Panc1 (cell line): ENCODE measurements around the gene FSD2. TPM values are rescaled to one million over a fixed set of nuclear protein-coding genes. Genes with fewer than 3 reads are reported as not detected.

Source experiments
- ATAC-seq: fragments of 200-7000 bp; cut with Tn5 transposase; 2 replicates; pipeline ENCODE4 v1.9.1; 2020; ENCODE audit warnings: mild to moderate bottlenecking, moderate library complexity
- BruUV-seq: library from RNA; stranded (reverse); fragments of 400-500 nt; replicated peaks from 2 replicates; lab custom pipeline; 2021; lab: Mats Ljungman, UMichigan
- CTCF ChIA-PET: fragments of 300-600 bp; sonication (Branson Sonifier 250); formaldehyde crosslinking; loops from one replicate; lab custom pipeline; 2022; ENCODE audit warnings: antibody characterized with exemption; lab: Charles Lee
- POLR2A ChIA-PET: fragments of 300-600 bp; sonication (Branson Sonifier 250); formaldehyde crosslinking; loops from one replicate; lab custom pipeline; 2022; ENCODE audit warnings: antibody characterized with exemption; lab: Charles Lee
- DNase-seq: peaks from one replicate; pipeline ENCODE4 v3.0.0-alpha.2; 2010; ENCODE audit warnings: low read depth, low spot score
- H3K27ac ChIP-seq: 2 replicates; pipeline ENCODE4 v1.5.1; 2011; ENCODE audit warnings: mild to moderate bottlenecking, low read length, inconsistent platforms
- H3K27me3 ChIP-seq: fragments of 200-500 bp; sonication (Bioruptor generic); 2 replicates; pipeline ENCODE4 v1.6.0; 2014; ENCODE audit warnings: low read length, inconsistent platforms; ENCODE audit not compliant: control insufficient read depth, insufficient read depth
- H3K36me3 ChIP-seq: fragments of 200-500 bp; sonication (Bioruptor generic); 2 replicates; pipeline ENCODE4 v1.5.1; 2014; ENCODE audit warnings: inconsistent platforms, mild to moderate bottlenecking, low read length, moderate library complexity; ENCODE audit not compliant: control insufficient read depth, insufficient read depth
- H3K4me1 ChIP-seq: 2 replicates; pipeline ENCODE4 v1.5.1; 2011; ENCODE audit warnings: inconsistent platforms, mild to moderate bottlenecking, low read length, moderate library complexity; ENCODE audit not compliant: control insufficient read depth, insufficient read depth
- H3K4me3 ChIP-seq, 2 experiments: 2 replicates each; pipeline ENCODE4 v1.5.1; 2011 to 2012; ENCODE audit warnings: low read depth in 2 of 2, low read length in 2 of 2, mild to moderate bottlenecking in 2 of 2, inconsistent platforms in 1 of 2, moderate library complexity in 1 of 2
- H3K9me3 ChIP-seq: fragments of 200-500 bp; sonication (Bioruptor generic); 2 replicates; pipeline ENCODE4 v1.5.1; 2014; ENCODE audit warnings: low read depth, mild to moderate bottlenecking, inconsistent platforms, low read length, moderate library complexity; ENCODE audit not compliant: control insufficient read depth, insufficient read depth
- POLR2AphosphoS5 ChIP-seq: IDR thresholded peaks from 2 replicates; pipeline ENCODE4 v1.6.1; 2012; ENCODE audit warnings: mild to moderate bottlenecking, low read depth, low read length, moderate library complexity
- REST ChIP-seq, 2 experiments: IDR thresholded peaks; 2 replicates each; pipeline ENCODE4 v1.6.1; 2011 to 2012; ENCODE audit warnings: low read depth in 2 of 2, control low read depth in 1 of 2, low read length in 1 of 2, mild to moderate bottlenecking in 1 of 2, moderate library complexity in 1 of 2; ENCODE audit not compliant: insufficient read depth in 1 of 2
- SIN3A ChIP-seq: IDR thresholded peaks from 2 replicates; pipeline ENCODE4 v1.6.1; 2012; ENCODE audit warnings: low read depth, mild to moderate bottlenecking, low read length, moderate library complexity, borderline replicate concordance; ENCODE audit not compliant: insufficient read depth
- TCF7L2 ChIP-seq: IDR thresholded peaks from 2 replicates; pipeline ENCODE4 v1.6.1; 2011; ENCODE audit warnings: mild to moderate bottlenecking, low read depth, low read length, inconsistent platforms
- in situ Hi-C: cut with HindIII; loops from 2 replicates; pipeline ENCODE4 v1.10.0; 2016; ENCODE audit warnings: low sequenced_read_pairs, low pct_unique_long_range_greater_than_20kb
- intact Hi-C: fragments of 100-400 bp; cut with micrococcal nuclease; formaldehyde crosslinking; loops from one replicate; pipeline ENCODE4 v1.10.0; 2022; ENCODE audit not compliant: unreplicated experiment
- total RNA-seq: library from RNA; stranded (reverse); gene quantifications from one replicate; pipeline ENCODE4 v1.2.1, GENCODE V29; 2021; ENCODE audit not compliant: unreplicated experiment

The FSD2 gene
- total RNA-seq, 1 experiment from 2014 or later = not detected

GRCh38 chr15:82809308-82810060 lies 3.6 kb upstream of the FSD2 start, which contains the start of gene WHAMM:
Gene WHAMM, plus strand, starts transcription at chr15:82809628. Its CDS starts 99 bp downstream, at chr15:82809727.
- BruUV-seq = no TSS peak
- no peaks in the 10 kb centered on the region for H3K27me3 ChIP-seq
- peaks cover 4% of the 10 kb centered on the region; the same call in 1 of the 2 replicates for H3K4me1 ChIP-seq
- peak; percentile 93 for DNase-seq
- intact Hi-C loops = no loop called here
- peak within 1 kb of the TSS; percentile 82 to 90 for H3K4me3 ChIP-seq
- in situ Hi-C loops = no loop called here
- ChIA-PET CTCF (no interaction called here), POLR2A (interaction anchor here (1.0 to 1.2 kb wide), 3 partner anchors 51 to 274 kb away, joined by 3 to 5 read pairs (median 3); no protein-coding TSS in a partner anchor)
- H3K36me3 ChIP-seq = peaks cover 2% of the 10 kb centered on the region
- peak within 1 kb of the TSS; percentile 92 for H3K27ac ChIP-seq
- no peaks in the 10 kb centered on the region for H3K9me3 ChIP-seq
- ATAC-seq = peak; percentile 97
- TF ChIP-seq POLR2AphosphoS5 (peak; percentile 64), REST (IDR thresholded peaks at IDR 0.05; ENCODE audit: insufficient read depth in 1 of 2, low read depth in 2 of 2, low read length in 1 of 2) (no peak), TCF7L2 (no peak; the same call in 1 of the 2 replicates)

- Histone ChIP-seq H3K4me1 (peaks cover 4% of the 10 kb centered on the region; the same call in 1 of the 2 replicates), H3K27me3 (no peaks in the 10 kb centered on the region; the same call in 1 of the 2 replicates), H3K9me3 (no peaks in the 10 kb centered on the region), H3K27ac (peak overlapping the region; percentile 92), H3K36me3 (peaks cover 2% of the 10 kb centered on the region; the same call in 1 of the 2 replicates), H3K4me3 (peak overlapping the region; percentile 82 to 90)
- TF ChIP-seq SIN3A (0 out of 2 replicates have a peak, but pooled peaks have one; percentile 15), POLR2AphosphoS5 (no peak)
- DNase-seq (no peak), ATAC-seq (peak; percentile 32)
- ChIA-PET CTCF (no interaction called here), POLR2A (interaction anchor here (1.0 to 1.2 kb wide), 2 partner anchors 50 to 273 kb away, joined by 3 to 5 read pairs; no protein-coding TSS in a partner anchor)
- in situ Hi-C loops = no loop called here
- TSS peak; percentile 76 for BruUV-seq
- intact Hi-C loops = no loop called here
Observed at GRCh38 chr15:82808634-82809041, 2.8 kb upstream of the FSD2 start.

- H3K4me1 ChIP-seq = peaks cover 4% of the 10 kb centered on the region; the same call in 1 of the 2 replicates
Observed at GRCh38 chr15:82807920-82808633, 2.2 kb upstream of the FSD2 start.

More at GRCh38 chr15:82807920-82808633, 2.2 kb upstream of the FSD2 start:
- intact Hi-C loops = no loop called here
- Histone ChIP-seq H3K36me3 (peaks cover 2% of the 10 kb centered on the region; the same call in 1 of the 2 replicates), H3K4me3 (peak overlapping the region; percentile 82 to 90), H3K27me3 (no peaks in the 10 kb centered on the region; the same call in 1 of the 2 replicates), H3K27ac (peak overlapping the region; percentile 92), H3K9me3 (no peaks in the 10 kb centered on the region)
- TF ChIP-seq SIN3A (0 out of 2 replicates have a peak, but pooled peaks have one; percentile 6), REST (IDR thresholded peaks at IDR 0.05; ENCODE audit: insufficient read depth in 1 of 2, low read depth in 2 of 2, low read length in 1 of 2) (no peak)
- in situ Hi-C loops = no loop called here
- BruUV-seq = no TSS peak
- ChIA-PET CTCF (no interaction called here), POLR2A (interaction anchor here (1.2 kb wide), 1 partner anchor 272 kb away, joined by 5 read pairs; no protein-coding TSS in a partner anchor)
- ATAC-seq = no peak
- DNase-seq = no peak
